Measurements from ENCODE around the gene CTSE.

The CTSE gene

GRCh38 chr1:205994346-205994745 is 29.3 kb downstream of the CTSE start:
- DNase-seq (ENCODE audit: low read depth in 1 of 2, low spot score in 1 of 2) = no peak

DNA sequence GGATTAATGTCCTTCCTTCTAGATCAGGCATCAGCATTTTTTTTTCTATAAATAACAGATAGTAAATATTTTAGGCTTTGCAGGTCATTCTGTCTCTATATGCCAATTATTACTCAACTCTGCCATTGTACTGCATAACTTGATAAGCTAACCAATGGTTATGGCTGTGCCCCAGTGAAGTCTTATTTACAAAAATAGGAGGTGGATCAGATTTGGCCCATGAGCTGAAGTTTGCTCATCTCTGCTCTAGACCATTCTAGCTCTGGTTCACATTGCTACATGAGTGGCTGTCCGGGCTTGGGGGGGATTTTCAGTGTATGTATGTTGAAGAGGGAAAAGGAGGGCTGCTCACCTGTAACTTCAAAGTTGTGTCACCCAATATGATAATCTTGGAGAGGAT is 30.6 kb downstream of the CTSE start:
- DNase-seq (ENCODE audit: low read depth in 1 of 2, low spot score in 1 of 2) = no peak

- no peak for DNase-seq (ENCODE audit: low read depth in 1 of 2, low spot score in 1 of 2)
These were observed 31.3 kb downstream of the CTSE start for GRCh38 chr1:205992218-205992882.

- DNase-seq (ENCODE audit: low read depth in 1 of 2, low spot score in 1 of 2) = no peak
These were observed 32.5 kb downstream of the CTSE start for GRCh38 chr1:205991237-205991636.

GRCh38 chr1:205990226-205990625 is 33.5 kb downstream of the CTSE start:
- DNase-seq (ENCODE audit: low read depth in 1 of 2, low spot score in 1 of 2) = no peak

- no peak for DNase-seq (ENCODE audit: low read depth in 1 of 2, low spot score in 1 of 2)
These were observed 33.9 kb downstream of the CTSE start for GRCh38 chr1:205989786-205990185.

GRCh38 chr1:205988585-205988995 is 35.1 kb downstream of the CTSE start:
- no peak for DNase-seq (ENCODE audit: low read depth in 1 of 2, low spot score in 1 of 2)

- no peak for DNase-seq (ENCODE audit: low read depth in 1 of 2, low spot score in 1 of 2)
These were observed 36.8 kb downstream of the CTSE start for GRCh38 chr1:205986861-205987260.

DNA sequence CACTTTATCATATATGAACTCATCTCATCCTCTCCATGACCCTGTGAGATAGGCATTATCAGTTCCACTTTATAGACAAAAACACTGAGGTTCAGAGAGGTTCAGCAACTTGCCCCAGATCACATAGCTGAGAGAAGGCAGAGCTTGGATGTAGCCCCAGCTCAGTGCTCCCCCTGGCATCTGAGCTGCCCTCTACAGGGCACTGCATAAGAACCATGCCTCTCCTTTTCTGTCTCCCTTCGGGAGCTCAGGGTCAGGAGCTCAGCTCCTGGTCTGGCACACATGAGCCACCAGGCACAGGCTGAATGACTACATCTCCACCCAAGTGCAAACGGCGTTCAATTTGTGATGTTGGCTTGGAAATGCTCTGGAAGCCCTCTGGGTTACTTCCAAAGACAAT is 37.4 kb downstream of the CTSE start:
- DNase-seq (ENCODE audit: low read depth in 1 of 2, low spot score in 1 of 2) = no peak

GRCh38 chr1:205985330-205986005 is 38.2 kb downstream of the CTSE start:
- DNase-seq (ENCODE audit: low read depth in 1 of 2, low spot score in 1 of 2) = no peak

DNA sequence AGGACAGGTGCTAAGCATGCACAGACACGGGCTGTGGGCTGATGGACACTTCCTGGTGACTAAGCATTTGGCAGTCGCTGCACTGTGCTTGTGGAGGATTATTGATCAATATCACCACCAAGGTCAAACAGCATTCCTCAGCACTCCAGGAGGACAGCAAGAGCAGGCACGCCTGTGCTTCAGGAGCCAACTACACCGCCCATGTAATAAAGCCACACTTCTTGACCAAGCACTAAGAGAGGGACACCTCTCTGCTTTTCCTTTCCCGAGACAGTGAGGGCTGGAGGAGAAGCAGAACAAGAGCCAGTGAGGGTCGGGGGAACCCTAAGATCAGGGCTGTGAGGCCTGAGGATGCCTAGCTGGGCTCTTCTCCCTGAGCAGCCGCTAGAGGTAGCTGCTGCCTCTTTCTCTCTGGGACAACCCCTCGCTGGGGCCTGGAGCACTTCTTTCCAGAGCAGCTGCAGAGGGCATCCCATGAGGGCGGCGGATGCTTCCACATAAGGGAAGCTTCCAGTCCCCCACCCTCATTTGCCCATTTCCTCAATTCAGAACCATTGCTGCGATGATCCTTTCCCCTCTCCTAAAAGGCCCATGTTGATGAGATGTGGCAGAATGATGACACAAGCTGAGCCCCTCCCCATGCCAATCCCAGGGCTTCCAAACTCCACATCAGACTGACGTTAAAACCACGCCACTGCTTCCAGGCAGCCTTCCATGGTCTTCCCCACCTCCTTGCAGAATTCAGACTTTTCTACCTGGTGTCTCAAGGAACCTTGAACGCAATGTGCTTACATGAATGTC is 39.6 kb downstream of the CTSE start:
- DNase-seq (ENCODE audit: low read depth in 1 of 2, low spot score in 1 of 2) = no peak

GRCh38 chr1:205981257-205981656 is 42.4 kb downstream of the CTSE start:
- no peak for DNase-seq (ENCODE audit: low read depth in 1 of 2, low spot score in 1 of 2)

DNA sequence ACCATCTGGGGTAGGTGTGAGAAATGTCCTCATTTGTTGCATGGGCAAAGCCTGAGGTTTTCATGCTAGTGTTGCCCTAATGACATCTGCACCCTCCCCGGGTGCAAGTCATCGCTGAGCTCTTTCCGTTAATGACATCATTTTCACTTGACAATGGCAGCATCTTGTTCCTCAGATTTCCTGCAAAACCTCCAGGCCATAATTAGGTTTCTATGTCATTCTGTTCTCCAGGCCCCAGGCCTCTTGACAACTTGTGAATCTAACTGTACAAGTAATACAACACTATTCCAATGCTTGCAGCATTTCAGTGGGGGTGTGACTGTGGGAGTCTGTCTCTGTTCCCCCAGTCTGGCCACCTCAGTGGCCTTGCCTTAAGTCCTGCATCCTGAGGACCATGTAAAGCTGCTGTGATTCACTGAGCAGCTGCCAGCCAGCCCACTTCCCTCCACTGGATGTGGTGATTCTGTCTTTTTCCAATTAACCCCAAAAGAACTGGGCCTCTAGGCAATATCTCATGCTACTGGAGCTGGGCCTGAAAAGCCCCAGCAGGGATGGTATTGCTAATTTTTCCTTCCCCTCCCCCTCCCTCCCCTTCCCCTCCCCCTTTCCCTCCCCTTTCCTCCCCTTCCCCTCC is 43.3 kb downstream of the CTSE start:
- DNase-seq (ENCODE audit: low read depth in 1 of 2, low spot score in 1 of 2) = no peak

DNA sequence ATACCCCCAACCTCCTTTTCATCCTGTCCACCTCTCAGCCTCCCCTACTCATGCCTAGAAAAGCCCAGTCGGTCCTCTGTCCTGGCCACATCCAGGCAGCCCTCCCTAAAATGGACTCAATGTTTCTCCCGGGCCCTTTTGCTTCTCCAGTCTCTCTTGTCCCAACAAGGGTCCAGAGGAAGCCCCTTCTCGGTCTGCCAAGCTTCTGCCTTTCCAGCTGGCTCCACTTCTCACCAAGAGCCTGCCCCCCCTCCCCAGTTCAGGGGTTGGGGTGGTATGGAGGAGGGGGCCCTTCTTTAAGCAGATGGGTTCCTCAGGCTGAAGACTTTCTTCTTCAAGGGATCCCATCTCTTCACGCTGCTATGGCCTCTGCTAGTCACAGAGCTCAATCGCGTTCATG is 44.4 kb downstream of the CTSE start:
- no peak for DNase-seq (ENCODE audit: low read depth in 1 of 2, low spot score in 1 of 2)

DNA sequence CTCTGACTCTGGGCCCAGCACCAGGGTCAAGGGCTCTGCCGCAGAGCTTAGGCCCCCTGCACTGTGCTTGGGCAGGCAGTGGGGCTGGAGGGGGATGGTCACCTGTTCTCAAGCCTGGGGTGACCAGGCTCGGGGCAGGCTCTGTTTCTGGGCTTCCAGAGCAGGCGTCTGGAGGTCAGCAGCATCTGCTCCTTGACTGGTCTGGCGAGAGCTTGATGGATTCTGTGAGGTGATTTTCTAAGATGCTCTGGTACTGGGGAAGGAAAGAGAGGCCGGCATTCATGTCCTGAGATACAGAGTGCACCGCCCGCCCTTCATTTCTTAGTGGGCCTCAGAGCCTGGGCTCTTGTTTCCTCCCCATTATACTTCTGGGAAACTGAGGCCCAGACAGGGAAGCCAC is 45.0 kb downstream of the CTSE start:
- DNase-seq (ENCODE audit: low read depth in 1 of 2, low spot score in 1 of 2) = no peak

DNA sequence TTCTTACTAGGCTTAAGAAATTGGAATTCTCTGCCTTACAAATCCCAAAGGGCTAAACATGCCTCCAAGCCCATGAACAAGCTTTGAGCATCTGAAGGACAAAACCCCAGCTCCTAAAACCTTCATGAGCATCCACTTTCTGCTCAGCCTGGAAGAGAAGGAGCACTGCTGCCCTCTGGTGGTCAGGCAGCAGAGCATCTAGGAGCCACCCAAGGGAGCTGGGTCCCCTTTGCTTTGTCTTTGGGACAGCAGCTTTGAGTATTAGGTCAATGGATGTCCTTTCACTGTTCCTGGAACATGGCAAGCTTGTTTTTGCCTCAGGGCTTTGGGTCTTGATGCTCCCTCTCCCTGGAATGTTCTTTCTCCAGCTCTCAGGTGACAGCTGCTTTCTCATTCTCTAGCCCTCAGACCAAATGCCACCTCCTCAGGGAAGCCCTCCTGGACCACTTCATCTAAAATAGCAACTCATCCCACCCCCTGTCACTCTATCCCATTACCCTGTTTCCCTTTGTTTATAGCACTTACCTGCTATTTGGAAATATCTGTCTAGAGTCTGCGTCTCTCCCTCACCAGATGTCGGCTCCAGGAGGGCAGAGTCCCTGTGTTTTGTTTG is 46.2 kb downstream of the CTSE start:
- DNase-seq (ENCODE audit: low read depth in 1 of 2, low spot score in 1 of 2) = peak; percentile 54 to 70

- DNase-seq (ENCODE audit: low read depth in 1 of 2, low spot score in 1 of 2) = no peak
These were observed 46.8 kb downstream of the CTSE start for GRCh38 chr1:205976708-205977401.

DNA sequence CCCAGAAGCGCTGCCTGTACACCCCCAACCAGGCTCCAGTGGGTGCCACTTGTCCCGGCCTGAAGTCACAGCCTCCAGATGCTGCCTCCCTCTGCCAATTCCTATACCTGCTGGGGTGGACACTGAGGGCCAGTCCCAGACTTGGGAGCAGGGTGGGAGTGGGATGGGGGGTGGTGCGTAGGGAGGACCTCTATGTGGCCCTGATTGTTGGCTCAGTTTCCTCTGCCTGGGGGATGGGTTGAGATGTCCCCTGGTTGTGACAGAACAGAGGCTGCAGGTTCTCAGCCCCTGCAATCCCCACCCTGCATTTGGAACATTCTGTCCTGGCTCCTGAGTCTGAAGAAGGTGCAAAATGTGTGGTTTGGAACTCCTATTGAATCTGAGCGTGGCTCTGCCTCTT is 47.7 kb downstream of the CTSE start:
- no peak for DNase-seq (ENCODE audit: low read depth in 1 of 2, low spot score in 1 of 2)

DNA sequence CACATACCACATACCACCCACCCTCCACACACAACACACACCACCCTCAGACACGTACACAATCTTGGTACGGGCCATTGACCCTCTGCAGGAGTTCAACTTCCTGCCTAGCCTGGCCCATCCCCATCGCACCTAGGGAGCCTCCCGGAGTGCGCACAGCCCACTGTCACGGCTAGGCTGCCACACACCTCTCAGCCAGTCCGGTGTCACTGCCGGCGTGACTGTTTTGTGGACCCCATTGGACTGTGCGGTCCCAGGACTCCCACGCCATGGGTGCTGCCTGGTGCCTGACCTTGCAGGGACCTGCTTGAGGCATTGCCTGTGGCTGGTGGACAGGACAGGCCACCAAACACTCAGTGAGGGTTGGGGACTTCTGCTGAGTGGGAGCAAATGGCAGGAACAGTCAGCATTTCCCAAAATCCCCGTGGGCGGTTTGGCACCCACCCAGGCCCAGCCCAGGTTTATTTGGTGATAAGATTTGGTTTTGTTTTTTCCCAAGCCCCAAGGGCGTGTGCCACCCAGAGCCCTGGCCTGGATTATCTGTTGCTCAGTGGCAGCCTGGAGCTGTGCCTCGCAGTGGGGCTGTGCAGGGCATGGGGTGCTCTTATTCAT is 48.2 kb downstream of the CTSE start:
- DNase-seq (ENCODE audit: low read depth in 1 of 2, low spot score in 1 of 2) = no peak

DNA sequence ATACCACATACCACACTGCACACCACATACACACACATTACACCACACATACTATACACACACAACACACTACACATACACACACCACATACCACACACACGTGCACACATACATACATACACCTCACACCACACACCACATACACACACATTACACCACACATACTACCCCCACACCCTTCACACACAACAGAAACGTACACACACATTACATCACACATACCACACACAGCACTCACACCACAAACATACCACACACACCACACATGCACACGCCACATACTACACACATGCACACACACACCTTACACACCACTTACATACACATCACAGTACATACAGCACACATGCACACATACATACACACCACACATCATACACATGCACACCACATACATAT is 49.0 kb downstream of the CTSE start:
- DNase-seq (ENCODE audit: low read depth in 1 of 2, low spot score in 1 of 2) = no peak
